ENCODE data around the gene GPATCH4. TPM values are rescaled to one million over a fixed set of nuclear protein-coding genes. Genes with fewer than 3 reads are reported as not detected.

Gene GPATCH4
- total and polyA plus RNA-seq, 2 of the 4 experiments (the other 2 are of a cell fraction) = 32.6 to 41.8 TPM

DNA sequence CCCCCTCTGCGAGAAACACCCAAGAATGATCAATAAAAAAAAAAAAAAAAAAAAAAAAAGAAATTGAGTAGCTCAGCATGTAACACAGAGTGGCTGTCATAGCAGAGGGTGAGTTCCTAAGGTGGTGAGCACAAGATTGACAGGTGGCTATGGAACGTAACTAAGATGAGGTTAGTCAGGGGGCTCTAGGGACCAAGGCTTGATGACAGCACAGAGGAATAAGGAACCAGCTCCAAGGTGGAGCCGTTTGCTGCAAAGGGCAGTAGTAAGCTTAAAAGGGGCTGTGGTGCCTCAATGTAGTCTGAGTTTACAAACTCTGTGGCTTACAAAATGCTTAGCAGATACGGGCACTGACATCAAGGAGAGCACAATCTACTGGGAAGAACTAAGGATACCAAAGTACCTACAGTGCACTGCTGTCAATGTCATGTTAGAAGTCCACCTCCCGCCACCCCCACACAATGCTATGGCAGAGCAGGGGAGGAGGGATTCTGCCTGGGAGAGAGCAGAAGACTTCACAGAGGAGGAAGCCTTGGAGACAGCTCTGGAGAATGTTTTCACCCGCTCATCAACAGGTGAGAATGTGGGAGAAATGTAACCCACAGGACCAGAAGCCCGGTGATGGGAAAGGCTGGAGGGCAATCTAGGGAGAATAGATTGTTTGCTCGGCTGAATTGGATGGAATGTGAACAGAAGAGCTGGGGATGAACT, 42.0 kb downstream of the GPATCH4 start:
- Histone ChIP-seq H3K4me1 (ENCODE audit: control insufficient read depth, insufficient read depth, low read length) (peaks cover 1% of the 10 kb centered on the region; the same call in 1 of the 2 replicates), H3K4me2 (ENCODE audit: low read depth, low read length) (no peak overlapping the region), H3K36me3 (ENCODE audit: control insufficient read depth, insufficient read depth, low read length) (peaks cover 27% of the 10 kb centered on the region), H3K4ac (ENCODE audit: low read depth, low read length) (no peak overlapping the region), H2AK5ac (ENCODE audit: low read depth, low read length) (no peak overlapping the region), H4K8ac (ENCODE audit: low read depth in 2 of 2, low read length in 2 of 2) (no peak overlapping the region), H2AK9ac (replicated peaks; ENCODE audit: low read depth, low read length, poor library complexity) (no peak overlapping the region), H3K14ac (replicated peaks; ENCODE audit: low read depth, low read length) (no peak overlapping the region), H3K27me3 (ENCODE audit: control insufficient read depth, insufficient read depth, low read length) (no peaks in the 10 kb centered on the region), H4K20me1 (ENCODE audit: insufficient read depth, low read length) (no peaks in the 10 kb centered on the region), H3K18ac (ENCODE audit: low read depth, low read length) (no peak overlapping the region), H2BK120ac (ENCODE audit: low read depth, low read length) (no peak overlapping the region), H3K4me3 (ENCODE audit: insufficient read depth, low read depth, low read length) (no peak overlapping the region), H2BK20ac (ENCODE audit: low read depth, low read length) (no peak overlapping the region), H4K91ac (ENCODE audit: insufficient read depth, low read depth, low read length) (no peak overlapping the region), H2BK15ac (ENCODE audit: low read depth, low read length) (no peak overlapping the region), H3K56ac (ENCODE audit: extremely low read depth, insufficient read depth, low read length) (no peak overlapping the region), H2BK5ac (ENCODE audit: low read depth, low read length, poor library complexity, severe bottlenecking) (no peak overlapping the region), H3K23ac (ENCODE audit: low read depth, low read length) (no peak overlapping the region), H3K27ac (ENCODE audit: insufficient read depth, low read length) (no peak overlapping the region), H3K9me1 (ENCODE audit: insufficient read depth, low read length) (peaks cover 8% of the 10 kb centered on the region), H3K9me3 (ENCODE audit: control insufficient read depth, insufficient read depth, low read length) (no peaks in the 10 kb centered on the region), H4K5ac (ENCODE audit: low read depth, low read length) (no peak overlapping the region), H2AFZ (replicated peaks; ENCODE audit: low read length, poor library complexity) (no peak overlapping the region), H3K9ac (ENCODE audit: low read depth, low read length) (no peak overlapping the region), H3K79me1 (ENCODE audit: low read depth in 1 of 2, low read length in 2 of 2) (no peaks in the 10 kb centered on the region; a peak in 2 of 4 replicates)
- in situ Hi-C loops (cut with MboI; ENCODE audit: low sequenced_read_pairs) = no loop called here
- intact Hi-C loops (cut with micrococcal nuclease) = no loop called here
- no TSS peak for BruUV-seq (replicated peaks)
- dilution Hi-C loops (cut with HindIII; ENCODE audit: low sequenced_read_pairs, unreplicated experiment) = no loop called here
- WGBS, 2 experiments (ENCODE audit: extremely low coverage in 2 of 2, insufficient read length in 1 of 2) = 75% methylated on average over 5 of the region's 8 CpGs; no CpG with 5 or more reads in 1 of the 2 experiments
- no peak for DNase-seq
- CTCF ChIA-PET = no interaction called here
- TF ChIP-seq ELK1 (IDR thresholded peaks at IDR 0.05; ENCODE audit: borderline replicate concordance, low read depth, low read length) (no peak), MXI1 (IDR thresholded peaks at IDR 0.05; ENCODE audit: borderline replicate concordance, low read depth, low read length) (no peak), SMC3 (IDR thresholded peaks at IDR 0.05; ENCODE audit: low read depth, low read length) (no peak), MAFK (IDR thresholded peaks at IDR 0.05; ENCODE audit: low read depth, low read length) (no peak), MAZ (IDR thresholded peaks at IDR 0.05; ENCODE audit: borderline replicate concordance, low read depth, low read length) (no peak), CHD1 (IDR thresholded peaks at IDR 0.05; ENCODE audit: low read depth, low read length) (no peak), BHLHE40 (IDR thresholded peaks at IDR 0.05; ENCODE audit: low read depth, low read length) (no peak), POLR2A (IDR thresholded peaks at IDR 0.05; ENCODE audit: low read depth, low read length) (no peak), NFE2L2 (IDR thresholded peaks at IDR 0.05; ENCODE audit: low read depth, low read length) (no peak), RFX5 (IDR thresholded peaks at IDR 0.05; ENCODE audit: low read depth, low read length) (no peak)
- TF ChIP-seq, protein P1, sequence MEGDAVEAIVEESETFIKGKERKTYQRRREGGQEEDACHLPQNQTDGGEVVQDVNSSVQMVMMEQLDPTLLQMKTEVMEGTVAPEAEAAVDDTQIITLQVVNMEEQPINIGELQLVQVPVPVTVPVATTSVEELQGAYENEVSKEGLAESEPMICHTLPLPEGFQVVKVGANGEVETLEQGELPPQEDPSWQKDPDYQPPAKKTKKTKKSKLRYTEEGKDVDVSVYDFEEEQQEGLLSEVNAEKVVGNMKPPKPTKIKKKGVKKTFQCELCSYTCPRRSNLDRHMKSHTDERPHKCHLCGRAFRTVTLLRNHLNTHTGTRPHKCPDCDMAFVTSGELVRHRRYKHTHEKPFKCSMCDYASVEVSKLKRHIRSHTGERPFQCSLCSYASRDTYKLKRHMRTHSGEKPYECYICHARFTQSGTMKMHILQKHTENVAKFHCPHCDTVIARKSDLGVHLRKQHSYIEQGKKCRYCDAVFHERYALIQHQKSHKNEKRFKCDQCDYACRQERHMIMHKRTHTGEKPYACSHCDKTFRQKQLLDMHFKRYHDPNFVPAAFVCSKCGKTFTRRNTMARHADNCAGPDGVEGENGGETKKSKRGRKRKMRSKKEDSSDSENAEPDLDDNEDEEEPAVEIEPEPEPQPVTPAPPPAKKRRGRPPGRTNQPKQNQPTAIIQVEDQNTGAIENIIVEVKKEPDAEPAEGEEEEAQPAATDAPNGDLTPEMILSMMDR (conservative IDR thresholded peaks at IDR 0.05; ENCODE audit: low read depth, low read length) = no peak
- ATAC-seq (ENCODE audit: low read depth) = no peak
- POLR2A ChIA-PET (ENCODE audit: unreplicated experiment) = no interaction called here

Data from IMR-90 (cell line).